Panc1 (cell line): Measurements from ENCODE around the gene PRR22. TPM values are rescaled to one million over a fixed set of nuclear protein-coding genes. Genes with fewer than 3 reads are reported as not detected.

Source experiments
- ATAC-seq: fragments of 200-7000 bp; cut with Tn5 transposase; 2 replicates; pipeline ENCODE4 v1.9.1; 2020; ENCODE audit warnings: mild to moderate bottlenecking, moderate library complexity
- Bru-seq: library from RNA; stranded (reverse); fragments of 400-500 nt; gene quantifications from one replicate; lab custom pipeline; 2021; lab: Mats Ljungman, UMichigan
- BruChase-seq, 2 experiments: library from RNA; stranded (reverse); fragments of 400-500 nt; gene quantifications; one replicate each; lab custom pipeline; 2021; lab: Mats Ljungman, UMichigan
- BruUV-seq: library from RNA; stranded (reverse); fragments of 400-500 nt; replicated peaks from 2 replicates; lab custom pipeline; 2021; lab: Mats Ljungman, UMichigan
- CTCF ChIA-PET: fragments of 300-600 bp; sonication (Branson Sonifier 250); formaldehyde crosslinking; loops from one replicate; lab custom pipeline; 2022; ENCODE audit warnings: antibody characterized with exemption; lab: Charles Lee
- POLR2A ChIA-PET: fragments of 300-600 bp; sonication (Branson Sonifier 250); formaldehyde crosslinking; loops from one replicate; lab custom pipeline; 2022; ENCODE audit warnings: antibody characterized with exemption; lab: Charles Lee
- DNase-seq: peaks from one replicate; pipeline ENCODE4 v3.0.0-alpha.2; 2010; ENCODE audit warnings: low read depth, low spot score
- H3K27ac ChIP-seq: 2 replicates; pipeline ENCODE4 v1.5.1; 2011; ENCODE audit warnings: mild to moderate bottlenecking, low read length, inconsistent platforms
- H3K27me3 ChIP-seq: fragments of 200-500 bp; sonication (Bioruptor generic); 2 replicates; pipeline ENCODE4 v1.6.0; 2014; ENCODE audit warnings: low read length, inconsistent platforms; ENCODE audit not compliant: control insufficient read depth, insufficient read depth
- H3K36me3 ChIP-seq: fragments of 200-500 bp; sonication (Bioruptor generic); 2 replicates; pipeline ENCODE4 v1.5.1; 2014; ENCODE audit warnings: inconsistent platforms, mild to moderate bottlenecking, low read length, moderate library complexity; ENCODE audit not compliant: control insufficient read depth, insufficient read depth
- H3K4me1 ChIP-seq: 2 replicates; pipeline ENCODE4 v1.5.1; 2011; ENCODE audit warnings: inconsistent platforms, mild to moderate bottlenecking, low read length, moderate library complexity; ENCODE audit not compliant: control insufficient read depth, insufficient read depth
- H3K4me3 ChIP-seq, 2 experiments: 2 replicates each; pipeline ENCODE4 v1.5.1; 2011 to 2012; ENCODE audit warnings: low read depth in 2 of 2, low read length in 2 of 2, mild to moderate bottlenecking in 2 of 2, inconsistent platforms in 1 of 2, moderate library complexity in 1 of 2
- H3K9me3 ChIP-seq: fragments of 200-500 bp; sonication (Bioruptor generic); 2 replicates; pipeline ENCODE4 v1.5.1; 2014; ENCODE audit warnings: low read depth, mild to moderate bottlenecking, inconsistent platforms, low read length, moderate library complexity; ENCODE audit not compliant: control insufficient read depth, insufficient read depth
- CTCF ChIP-seq: fragments of 450-650 bp; IDR thresholded peaks from 2 replicates; pipeline ENCODE4 v1.5.1; 2017; ENCODE audit warnings: mild to moderate bottlenecking
- POLR2AphosphoS5 ChIP-seq: IDR thresholded peaks from 2 replicates; pipeline ENCODE4 v1.6.1; 2012; ENCODE audit warnings: mild to moderate bottlenecking, low read depth, low read length, moderate library complexity
- SIN3A ChIP-seq: IDR thresholded peaks from 2 replicates; pipeline ENCODE4 v1.6.1; 2012; ENCODE audit warnings: low read depth, mild to moderate bottlenecking, low read length, moderate library complexity, borderline replicate concordance; ENCODE audit not compliant: insufficient read depth
- TCF7L2 ChIP-seq: IDR thresholded peaks from 2 replicates; pipeline ENCODE4 v1.6.1; 2011; ENCODE audit warnings: mild to moderate bottlenecking, low read depth, low read length, inconsistent platforms
- in situ Hi-C: cut with HindIII; loops from 2 replicates; pipeline ENCODE4 v1.10.0; 2016; ENCODE audit warnings: low sequenced_read_pairs, low pct_unique_long_range_greater_than_20kb
- intact Hi-C: fragments of 100-400 bp; cut with micrococcal nuclease; formaldehyde crosslinking; loops from one replicate; pipeline ENCODE4 v1.10.0; 2022; ENCODE audit not compliant: unreplicated experiment
- long read RNA-seq: library from polyadenylated mRNA; unstranded; transcript quantifications from one replicate; pipeline ENCODE4 v2.0.0, GENCODE V29; 2021; ENCODE audit not compliant: unreplicated experiment
- polyA plus RNA-seq: library from polyadenylated mRNA; unstranded; fragments of >200 nt; gene quantifications from one replicate; pipeline ENCODE4 v1.2.1, GENCODE V29; 2012; ENCODE audit warnings: missing spikeins; ENCODE audit not compliant: insufficient read length
- total RNA-seq: library from RNA; stranded (reverse); gene quantifications from one replicate; pipeline ENCODE4 v1.2.1, GENCODE V29; 2021; ENCODE audit not compliant: unreplicated experiment
- TF ChIP-seq, protein P1 (sequence below), 2 experiments: IDR thresholded peaks; 2 replicates each; pipeline ENCODE4 v1.6.1; 2011 to 2012; ENCODE audit warnings: low read depth in 2 of 2, control low read depth in 1 of 2, low read length in 1 of 2, mild to moderate bottlenecking in 1 of 2, moderate library complexity in 1 of 2; ENCODE audit not compliant: insufficient read depth in 1 of 2

PRR22 gene
- total RNA-seq (5.9 TPM), Bru-seq, nascent RNA (percentile 44 among the genes with signal in this experiment), BruChase-seq, experiment 1, labeled RNA remaining after a 2-hour chase (percentile 58 among the genes with signal in this experiment), BruChase-seq, experiment 2, labeled RNA remaining after a 6-hour chase (percentile 63 among the genes with signal in this experiment)
- 2.5 TPM for polyA plus RNA-seq
- long read RNA-seq, partial matches to known transcripts, result 0 of 3 reads
- long read RNA-seq, other reads (novel, unspliced or antisense), result 0 of 3 reads

- Histone ChIP-seq H3K36me3 (0 out of 2 replicates have a peak, but pooled peaks cover 2% of the 10 kb centered on the region), H3K4me3 (no peak within 1 kb of the TSS), H3K9me3 (no peaks in the 10 kb centered on the region), H3K27ac (no peak within 1 kb of the TSS), H3K27me3 (no peaks in the 10 kb centered on the region), H3K4me1 (no peaks in the 10 kb centered on the region)
- ChIA-PET CTCF (no interaction called here), POLR2A (no interaction called here)
- in situ Hi-C loops (no loop called here), intact Hi-C loops (no loop called here)
- ATAC-seq, result no peak
- TF ChIP-seq SIN3A (no peak), TCF7L2 (no peak), CTCF (no peak), POLR2AphosphoS5 (no peak)
- TF ChIP-seq, protein P1, sequence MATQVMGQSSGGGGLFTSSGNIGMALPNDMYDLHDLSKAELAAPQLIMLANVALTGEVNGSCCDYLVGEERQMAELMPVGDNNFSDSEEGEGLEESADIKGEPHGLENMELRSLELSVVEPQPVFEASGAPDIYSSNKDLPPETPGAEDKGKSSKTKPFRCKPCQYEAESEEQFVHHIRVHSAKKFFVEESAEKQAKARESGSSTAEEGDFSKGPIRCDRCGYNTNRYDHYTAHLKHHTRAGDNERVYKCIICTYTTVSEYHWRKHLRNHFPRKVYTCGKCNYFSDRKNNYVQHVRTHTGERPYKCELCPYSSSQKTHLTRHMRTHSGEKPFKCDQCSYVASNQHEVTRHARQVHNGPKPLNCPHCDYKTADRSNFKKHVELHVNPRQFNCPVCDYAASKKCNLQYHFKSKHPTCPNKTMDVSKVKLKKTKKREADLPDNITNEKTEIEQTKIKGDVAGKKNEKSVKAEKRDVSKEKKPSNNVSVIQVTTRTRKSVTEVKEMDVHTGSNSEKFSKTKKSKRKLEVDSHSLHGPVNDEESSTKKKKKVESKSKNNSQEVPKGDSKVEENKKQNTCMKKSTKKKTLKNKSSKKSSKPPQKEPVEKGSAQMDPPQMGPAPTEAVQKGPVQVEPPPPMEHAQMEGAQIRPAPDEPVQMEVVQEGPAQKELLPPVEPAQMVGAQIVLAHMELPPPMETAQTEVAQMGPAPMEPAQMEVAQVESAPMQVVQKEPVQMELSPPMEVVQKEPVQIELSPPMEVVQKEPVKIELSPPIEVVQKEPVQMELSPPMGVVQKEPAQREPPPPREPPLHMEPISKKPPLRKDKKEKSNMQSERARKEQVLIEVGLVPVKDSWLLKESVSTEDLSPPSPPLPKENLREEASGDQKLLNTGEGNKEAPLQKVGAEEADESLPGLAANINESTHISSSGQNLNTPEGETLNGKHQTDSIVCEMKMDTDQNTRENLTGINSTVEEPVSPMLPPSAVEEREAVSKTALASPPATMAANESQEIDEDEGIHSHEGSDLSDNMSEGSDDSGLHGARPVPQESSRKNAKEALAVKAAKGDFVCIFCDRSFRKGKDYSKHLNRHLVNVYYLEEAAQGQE (IDR thresholded peaks at IDR 0.05; ENCODE audit: insufficient read depth in 1 of 2, low read depth in 2 of 2, low read length in 1 of 2), result no peak
- DNase-seq, result no peak
- no TSS peak for BruUV-seq
These were observed at the start of gene PRR22 for GRCh38 chr19:5784581-5785147. Gene PRR22 (minus strand): TSS chr19:5784746. CDS start chr19:5784660, 86 bp downstream.

- no peaks in the 10 kb centered on the region for H3K9me3 ChIP-seq
- no peaks in the 10 kb centered on the region for H3K27me3 ChIP-seq
- DNase-seq (no peak), ATAC-seq (no peak)
- in situ Hi-C loops, result no loop called here
- H3K4me3 ChIP-seq, result no peak overlapping the region
- TF ChIP-seq POLR2AphosphoS5, result no peak
- no peak for TF ChIP-seq SIN3A
- CTCF ChIA-PET, result no interaction called here
- no peak overlapping the region for H3K27ac ChIP-seq
- POLR2A ChIA-PET, result no interaction called here
- BruUV-seq, result no TSS peak
- intact Hi-C loops, result no loop called here
- no peaks in the 10 kb centered on the region for H3K36me3 ChIP-seq
- no peaks in the 10 kb centered on the region for H3K4me1 ChIP-seq
These were observed 48.1 kb upstream of the PRR22 start for GRCh38 chr19:5832527-5833216.
